Cardiac septum (tissue), 1 donor: ENCODE measurements around the gene IFNG. TPM values are rescaled to one million over a fixed set of nuclear protein-coding genes. Genes with fewer than 3 reads are reported as not detected.
"Not testable (repeated sequence)": the region's sequence is repeated elsewhere in the genome, so short reads cannot be mapped to it uniquely, and the experiment has no call there.

Experiments
- DNase-seq: peaks from one replicate; pipeline ENCODE4 v3.0.0-alpha.2; 2020; ENCODE audit warnings: low spot score
- intact Hi-C: fragments of 100-400 bp; cut with DNase I; formaldehyde crosslinking; loops from one replicate; pipeline ENCODE4 v1.14.0; 2022
- long read RNA-seq: library from polyadenylated mRNA; unstranded; transcript quantifications from one replicate; pipeline ENCODE4 v2.0.0, GENCODE V29; 2021
- total RNA-seq: library from RNA; stranded (reverse); fragmentation: NEBNext Ultra II Directional; extraction: Animal tissue kit (Norgen Biotek cat#: 25700); gene quantifications from one replicate; pipeline ENCODE4 v1.2.1, GENCODE V29; 2021
- donor health status: DM: no; HTN: no; CAD: no.

The IFNG gene
- total RNA-seq: not detected
- long read RNA-seq: 0 reads

GRCh38 chr12:68159681-68160304 lies at the start of gene IFNG:
Gene IFNG (minus strand): TSS chr12:68159740. CDS start chr12:68159615, 125 bp downstream.
- DNase-seq: no peak
- intact Hi-C loops: no loop called here

- DNase-seq, intact Hi-C loops: not testable (repeated sequence)
Observed at GRCh38 chr12:68209048-68209728, 49.6 kb upstream of the IFNG start.

- intact Hi-C loops: no loop called here
- DNase-seq: no peak
Observed at GRCh38 chr12:68207276-68207675, 47.7 kb upstream of the IFNG start.

- intact Hi-C loops: no loop called here
- DNase-seq: no peak
Observed at GRCh38 chr12:68206446-68206845, 46.9 kb upstream of the IFNG start.

- intact Hi-C loops: no loop called here
- DNase-seq: no peak
Observed at GRCh38 chr12:68203460-68203875, 43.9 kb upstream of the IFNG start.

- DNase-seq: no peak
- intact Hi-C loops: no loop called here
Observed at GRCh38 chr12:68200854-68201253, 41.3 kb upstream of the IFNG start.

- intact Hi-C loops: no loop called here
Observed at GRCh38 chr12:68199127-68199526, 39.6 kb upstream of the IFNG start.

GRCh38 chr12:68198507-68199086 lies 39.1 kb upstream of the IFNG start:
- intact Hi-C loops: no loop called here
- DNase-seq: no peak

More at GRCh38 chr12:68199127-68199526, 39.6 kb upstream of the IFNG start:
- DNase-seq: no peak

- intact Hi-C loops: no loop called here
- DNase-seq: no peak
Observed at GRCh38 chr12:68190301-68190700, 30.8 kb upstream of the IFNG start.

- DNase-seq: no peak
- intact Hi-C loops: no loop called here
Observed at GRCh38 chr12:68189821-68190242, 30.3 kb upstream of the IFNG start.

GRCh38 chr12:68185598-68185997 lies 26.1 kb upstream of the IFNG start:
- intact Hi-C loops: no loop called here
- no peak for DNase-seq

- intact Hi-C loops: no loop called here
- no peak for DNase-seq
Observed at GRCh38 chr12:68180792-68181744, 21.5 kb upstream of the IFNG start.

GRCh38 chr12:68178774-68179439 lies 19.4 kb upstream of the IFNG start:
- DNase-seq: no peak
- intact Hi-C loops: no loop called here

GRCh38 chr12:68178184-68178583 lies 18.6 kb upstream of the IFNG start:
- intact Hi-C loops: no loop called here
- DNase-seq: no peak

GRCh38 chr12:68177562-68177961 lies 18.0 kb upstream of the IFNG start:
- intact Hi-C loops: no loop called here
- no peak for DNase-seq

GRCh38 chr12:68176257-68176656 lies 16.7 kb upstream of the IFNG start:
- intact Hi-C loops: no loop called here

GRCh38 chr12:68175557-68176061 lies 16.1 kb upstream of the IFNG start:
- intact Hi-C loops: no loop called here
- DNase-seq: no peak

More at GRCh38 chr12:68176257-68176656, 16.7 kb upstream of the IFNG start:
- no peak for DNase-seq

GRCh38 chr12:68174761-68175160 lies 15.2 kb upstream of the IFNG start:
- DNase-seq, intact Hi-C loops: not testable (repeated sequence)

- no peak for DNase-seq
- intact Hi-C loops: no loop called here
Observed at GRCh38 chr12:68173792-68174191, 14.3 kb upstream of the IFNG start.
